HG02678 (cell line): Measurements from ENCODE around the gene LAMB4.

Experiments
- ATAC-seq: cut with Tn5 transposase; IDR thresholded peaks from one replicate; pipeline ENCODE4 v1.9.1; 2021; ENCODE audit warnings: mild to moderate bottlenecking, moderate library complexity; ENCODE audit not compliant: unreplicated experiment

The LAMB4 gene

DNA sequence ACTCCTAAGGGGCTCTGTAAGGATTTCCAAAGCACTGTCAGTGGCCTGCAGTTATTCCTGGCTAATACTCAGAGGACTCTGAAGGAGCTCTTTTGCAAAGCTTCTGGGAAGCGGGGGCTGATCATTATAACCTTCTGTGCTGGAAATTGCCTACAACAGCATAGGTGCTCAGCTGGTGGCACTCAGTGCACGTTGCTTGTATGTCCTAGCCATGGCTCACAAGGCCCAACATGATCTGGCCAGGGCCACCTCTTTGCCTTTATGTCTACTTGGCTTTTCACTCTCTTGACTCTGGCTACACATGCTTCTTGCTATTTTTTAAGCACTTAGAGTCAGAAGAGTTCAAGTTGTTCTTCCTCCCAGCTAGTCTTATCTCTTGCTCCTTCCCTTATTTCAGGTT, 17.5 kb downstream of the LAMB4 start:
- ATAC-seq: no peak

- no peak for ATAC-seq
Measured at GRCh38 chr7:108109221-108109908, 20.8 kb downstream of the LAMB4 start.

- no peak for ATAC-seq
Measured at GRCh38 chr7:108108131-108108530, 22.0 kb downstream of the LAMB4 start.

DNA sequence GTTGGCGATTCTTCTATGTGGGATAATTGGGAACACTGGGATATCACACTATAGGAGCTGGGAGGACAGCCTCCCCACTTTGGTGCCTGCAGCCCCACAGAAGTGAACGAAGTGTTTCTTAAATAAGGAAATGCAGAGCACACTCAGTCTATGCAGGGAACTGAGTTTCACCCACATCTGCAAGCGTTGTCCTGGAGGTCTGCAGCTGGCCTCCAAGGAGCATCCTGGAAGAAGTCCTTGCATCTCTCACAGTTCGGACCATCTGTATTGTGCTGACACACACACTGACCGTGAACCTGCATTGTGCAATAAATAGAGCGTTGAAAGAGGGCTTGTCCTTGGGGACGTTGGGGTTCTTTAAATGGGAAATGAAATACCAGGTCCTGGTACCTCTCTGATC, 25.8 kb downstream of the LAMB4 start:
- no peak for ATAC-seq

GRCh38 chr7:108103558-108104298, 26.4 kb downstream of the LAMB4 start:
- ATAC-seq: no peak

- ATAC-seq: no peak
Measured at GRCh38 chr7:108102671-108103312, 27.4 kb downstream of the LAMB4 start.

GRCh38 chr7:108101759-108102158, 28.4 kb downstream of the LAMB4 start:
- no peak for ATAC-seq

DNA sequence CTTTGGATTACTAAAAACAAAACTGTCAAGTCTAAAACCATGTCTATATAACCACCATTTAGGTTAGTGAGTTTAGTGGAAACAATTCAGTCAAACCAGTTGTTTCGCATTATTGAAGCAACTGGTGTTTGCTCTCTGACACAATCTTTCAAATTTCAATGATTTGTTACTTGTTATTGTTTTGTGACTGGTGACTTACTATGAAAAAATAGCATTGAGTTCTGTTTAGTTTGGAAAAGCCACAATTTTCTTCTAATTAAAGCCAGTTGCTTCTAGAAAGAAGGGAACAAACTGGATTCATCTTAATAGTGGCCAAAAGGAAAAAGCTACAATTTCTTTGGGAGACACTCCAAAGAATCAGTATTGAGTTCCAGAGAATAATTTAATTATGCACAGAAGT, 30.4 kb downstream of the LAMB4 start:
- no peak for ATAC-seq

DNA sequence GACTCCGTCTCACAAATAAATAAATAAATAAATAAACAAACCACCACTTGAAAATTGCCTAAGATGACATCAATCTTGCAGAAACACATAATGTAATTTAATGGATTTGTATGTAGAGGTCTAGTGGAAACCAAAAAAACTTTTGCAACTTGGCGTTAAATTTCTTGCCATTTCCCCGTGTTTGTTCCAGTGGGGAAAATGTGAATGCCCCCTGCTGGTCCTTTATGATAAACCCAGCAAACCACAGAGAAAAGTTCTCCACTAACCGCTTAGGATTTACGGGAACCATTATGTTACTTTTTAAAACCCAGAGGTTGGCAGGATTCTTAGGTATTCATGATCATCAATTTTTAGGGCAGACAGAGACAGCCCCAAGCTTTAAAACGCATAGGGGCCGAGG, 32.5 kb downstream of the LAMB4 start:
- no peak for ATAC-seq

DNA sequence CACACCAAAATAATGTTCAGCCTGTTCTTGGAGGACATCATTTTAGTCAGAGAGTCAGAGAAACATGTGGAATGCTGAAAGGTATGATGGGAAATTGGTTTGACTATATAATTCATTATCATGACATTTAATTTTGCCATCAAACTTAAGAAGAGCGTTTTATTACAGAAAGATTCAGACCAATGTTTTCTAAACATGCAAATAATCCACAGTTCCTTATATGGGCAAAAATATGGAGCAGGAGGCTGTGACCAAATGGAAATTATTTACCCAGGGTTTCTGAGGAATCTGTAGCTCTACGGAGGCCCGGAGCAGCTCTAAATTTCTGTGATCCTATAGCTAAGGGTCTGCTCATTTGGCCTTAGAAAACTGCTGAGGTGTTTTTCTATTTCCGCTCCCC, 33.2 kb downstream of the LAMB4 start:
- ATAC-seq: no peak

DNA sequence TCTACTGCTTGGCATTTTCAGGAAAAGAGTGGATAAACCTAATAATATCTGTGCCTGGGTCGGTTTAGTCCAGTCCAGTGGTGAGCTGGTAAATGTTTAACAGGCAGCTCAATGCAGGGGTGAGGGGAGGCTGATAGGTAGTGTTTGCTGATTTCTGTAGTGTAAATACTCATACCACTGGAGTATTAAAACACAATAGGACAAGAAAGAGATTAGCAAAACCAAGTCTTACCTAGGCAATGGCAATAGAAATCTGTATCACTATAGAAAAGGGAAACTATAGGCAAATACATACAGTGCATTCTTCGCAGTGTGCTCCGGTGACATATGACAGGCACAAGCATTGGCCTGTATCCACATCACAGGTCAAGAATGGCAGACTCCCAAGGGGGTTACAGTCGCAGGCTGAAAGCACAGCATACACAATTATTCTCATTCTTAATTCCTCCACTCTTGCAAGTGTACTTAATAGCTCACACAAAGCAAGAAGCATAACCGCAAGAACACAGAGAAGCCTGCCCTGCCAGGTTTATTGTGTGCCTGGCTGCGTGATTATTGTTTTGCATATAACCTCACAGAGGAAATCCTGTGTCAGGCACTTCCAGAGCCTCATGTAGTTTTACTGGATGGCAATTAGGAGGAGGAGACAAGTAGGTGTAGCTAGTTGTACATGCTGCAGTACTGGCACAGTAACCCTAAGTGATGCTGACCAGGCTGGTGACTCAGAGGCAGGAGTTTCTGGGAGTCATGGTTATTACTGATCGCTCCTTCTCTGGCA, 35.0 kb downstream of the LAMB4 start:
- no peak for ATAC-seq

DNA sequence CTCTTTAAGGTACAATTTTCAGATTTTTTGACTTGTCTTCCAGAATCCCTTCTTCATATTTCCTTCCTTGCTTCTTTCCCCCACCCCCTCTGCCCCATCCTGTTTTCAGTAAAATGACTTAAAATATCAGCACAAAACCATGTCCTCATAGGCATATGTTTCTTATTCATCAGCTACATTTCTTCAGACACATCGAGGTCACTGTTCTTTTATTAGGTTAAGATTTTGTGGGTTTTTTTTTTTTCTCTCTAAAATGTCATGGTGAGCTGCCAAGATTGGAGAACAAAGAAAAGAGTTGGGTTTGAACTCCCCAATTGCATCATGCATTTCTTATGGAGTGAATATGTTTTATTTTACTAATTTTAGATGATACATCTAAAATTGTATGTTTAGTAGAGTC, 35.8 kb downstream of the LAMB4 start:
- ATAC-seq: no peak

GRCh38 chr7:108093851-108094331, 36.3 kb downstream of the LAMB4 start:
- no peak for ATAC-seq

- no peak for ATAC-seq
Measured at GRCh38 chr7:108093341-108093740, 36.8 kb downstream of the LAMB4 start.

DNA sequence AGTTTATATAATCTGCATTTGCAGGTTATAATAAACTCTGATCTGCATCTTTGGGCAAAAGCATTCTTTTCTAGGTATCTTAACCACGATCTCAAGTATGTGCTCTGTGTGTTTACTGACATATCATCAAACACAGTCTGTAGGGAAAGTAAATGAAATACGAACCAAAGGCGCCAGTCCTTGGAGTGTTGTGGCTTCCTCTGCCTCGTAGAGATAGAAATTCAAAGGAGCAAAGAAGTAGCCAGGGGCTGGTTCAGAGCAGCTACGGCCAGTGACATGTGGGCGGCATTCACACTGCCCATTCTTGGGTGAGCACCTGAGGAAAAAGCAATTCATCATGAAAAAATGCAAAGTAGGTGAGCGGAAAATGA, 38.7 kb downstream of the LAMB4 start:
- no peak for ATAC-seq

- no peak for ATAC-seq
Measured at GRCh38 chr7:108090791-108091460, 39.2 kb downstream of the LAMB4 start.

DNA sequence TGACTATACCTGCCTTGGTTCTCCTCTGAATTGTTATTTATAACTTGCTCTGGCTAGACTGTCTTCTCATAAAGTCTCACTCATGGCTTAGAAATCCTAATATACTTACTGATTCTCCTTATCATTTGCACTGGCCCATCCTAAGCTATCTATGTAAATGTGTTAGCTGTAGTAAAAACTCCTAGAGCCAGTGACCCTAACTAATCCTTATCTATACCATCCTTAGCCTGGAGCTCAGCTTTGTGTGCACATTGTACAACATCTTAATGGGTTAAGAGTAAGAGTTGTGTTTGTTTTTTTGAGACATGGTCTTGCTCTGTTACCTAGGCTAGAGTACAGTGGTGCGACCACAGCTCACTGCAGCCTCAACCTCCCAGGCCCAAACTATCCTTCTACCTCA, 40.8 kb downstream of the LAMB4 start:
- no peak for ATAC-seq

GRCh38 chr7:108088729-108089128, 41.4 kb downstream of the LAMB4 start:
- ATAC-seq: no peak

DNA sequence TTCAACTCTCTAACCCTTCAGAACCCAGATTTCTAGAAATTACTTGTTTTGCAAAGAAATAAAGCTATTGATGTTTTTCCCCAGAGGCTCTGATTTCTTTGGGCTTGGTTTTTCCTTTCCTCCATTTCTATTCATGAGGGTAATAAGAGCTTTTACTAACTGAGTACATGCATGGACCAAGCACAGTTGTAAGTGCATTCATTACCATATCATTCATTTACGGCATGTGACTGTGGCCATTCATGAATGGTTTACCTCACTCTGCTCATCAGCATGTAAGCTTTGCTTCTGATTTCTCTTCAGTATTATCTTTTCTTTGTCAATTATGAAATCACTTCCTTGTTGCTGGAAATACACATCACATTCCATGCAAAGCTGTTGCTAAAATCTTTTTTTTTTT, 42.4 kb downstream of the LAMB4 start:
- no peak for ATAC-seq

DNA sequence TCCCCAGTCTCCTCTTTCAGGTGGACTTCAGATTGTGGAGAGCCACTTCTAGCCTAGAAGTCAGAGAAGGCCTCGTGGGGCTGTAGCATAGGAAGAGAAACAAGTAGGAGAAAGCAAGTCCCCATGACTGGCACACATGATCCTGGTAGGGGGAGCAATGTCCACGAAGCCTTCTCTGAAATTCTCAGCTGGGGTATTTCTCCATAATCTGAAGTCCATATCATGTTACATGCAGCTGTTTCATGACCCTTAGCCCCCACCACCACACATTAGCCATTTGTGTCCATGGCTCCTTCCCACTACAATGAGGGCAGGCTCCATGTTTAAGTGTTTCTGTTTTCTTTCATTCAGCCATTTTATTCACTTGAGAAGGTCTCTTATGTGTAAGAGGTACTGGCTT, 43.2 kb downstream of the LAMB4 start:
- no peak for ATAC-seq

DNA sequence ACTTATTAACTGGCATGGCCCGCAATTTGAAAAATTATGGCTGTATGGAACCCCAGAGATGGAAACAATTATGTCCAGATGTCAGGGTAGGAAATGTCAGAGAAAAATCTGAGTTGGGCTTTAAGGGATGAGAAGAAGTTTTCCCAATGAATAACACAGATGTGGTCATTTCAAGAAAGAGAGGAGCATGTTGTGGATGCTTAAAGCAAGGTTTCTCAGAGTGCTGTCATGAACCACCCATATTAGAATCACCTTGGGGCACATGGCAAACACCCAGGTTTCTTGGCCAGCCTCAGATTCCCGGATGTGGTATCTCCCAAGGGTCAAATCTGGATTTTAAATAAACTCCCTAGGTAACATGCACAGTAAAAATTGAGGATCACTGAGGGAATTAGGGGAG, 43.6 kb downstream of the LAMB4 start:
- ATAC-seq: no peak
